ENCODE measurements around the gene SPATC1L.

- TF ChIP-seq OSR1 (CRISPR knock-in tag; IDR thresholded peaks at IDR 0.05) (no peak), ZFP3 (CRISPR knock-in tag; IDR thresholded peaks at IDR 0.05) (no peak), TOX (CRISPR knock-in tag; IDR thresholded peaks at IDR 0.05; ENCODE audit: borderline replicate concordance) (no peak), ARNTL (CRISPR knock-in tag; IDR thresholded peaks at IDR 0.05; ENCODE audit: borderline replicate concordance, low read depth) (no peak), ZNF70 (CRISPR knock-in tag; IDR thresholded peaks at IDR 0.05) (no peak), CSDC2 (CRISPR knock-in tag; IDR thresholded peaks at IDR 0.05) (no peak), RARB (CRISPR knock-in tag; IDR thresholded peaks at IDR 0.05) (no peak), ZNF565 (CRISPR knock-in tag; conservative IDR thresholded peaks at IDR 0.05; ENCODE audit: low read depth) (no peak)
- TF ChIP-seq, protein P1, sequence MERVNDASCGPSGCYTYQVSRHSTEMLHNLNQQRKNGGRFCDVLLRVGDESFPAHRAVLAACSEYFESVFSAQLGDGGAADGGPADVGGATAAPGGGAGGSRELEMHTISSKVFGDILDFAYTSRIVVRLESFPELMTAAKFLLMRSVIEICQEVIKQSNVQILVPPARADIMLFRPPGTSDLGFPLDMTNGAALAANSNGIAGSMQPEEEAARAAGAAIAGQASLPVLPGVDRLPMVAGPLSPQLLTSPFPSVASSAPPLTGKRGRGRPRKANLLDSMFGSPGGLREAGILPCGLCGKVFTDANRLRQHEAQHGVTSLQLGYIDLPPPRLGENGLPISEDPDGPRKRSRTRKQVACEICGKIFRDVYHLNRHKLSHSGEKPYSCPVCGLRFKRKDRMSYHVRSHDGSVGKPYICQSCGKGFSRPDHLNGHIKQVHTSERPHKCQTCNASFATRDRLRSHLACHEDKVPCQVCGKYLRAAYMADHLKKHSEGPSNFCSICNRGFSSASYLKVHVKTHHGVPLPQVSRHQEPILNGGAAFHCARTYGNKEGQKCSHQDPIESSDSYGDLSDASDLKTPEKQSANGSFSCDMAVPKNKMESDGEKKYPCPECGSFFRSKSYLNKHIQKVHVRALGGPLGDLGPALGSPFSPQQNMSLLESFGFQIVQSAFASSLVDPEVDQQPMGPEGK (CRISPR knock-in tag; IDR thresholded peaks at IDR 0.05; ENCODE audit: borderline replicate concordance) = no peak
Measured at GRCh38 chr21:46228345-46229051, 44.2 kb upstream of the SPATC1L start, which contains the start of gene LSS.
